Duodenal mucosa (tissue), 2 donors: ENCODE results near the gene PLEKHA5.
"Not testable (repeated sequence)": the region's sequence is repeated elsewhere in the genome, so short reads cannot be mapped to it uniquely, and the experiment has no call there.

Source experiments
- H3K27ac ChIP-seq: one replicate; pipeline ENCODE4 v1.7.0; 2013; ENCODE audit warnings: low read depth, low read length
- H3K27me3 ChIP-seq, 2 donors: one replicate each; pipeline ENCODE4 v1.7.0; 2013; ENCODE audit warnings: low read length in 2 of 2, control low read depth in 1 of 2; ENCODE audit not compliant: insufficient read depth in 2 of 2, control insufficient read depth in 1 of 2
- H3K36me3 ChIP-seq, 2 donors: one replicate each; pipeline ENCODE4 v1.7.0; 2013; ENCODE audit warnings: low read length in 2 of 2, control low read depth in 1 of 2; ENCODE audit not compliant: insufficient read depth in 2 of 2, control insufficient read depth in 1 of 2
- H3K4me1 ChIP-seq, 2 donors: one replicate each; pipeline ENCODE4 v1.7.0; 2013; ENCODE audit warnings: low read length in 2 of 2, control low read depth in 1 of 2; ENCODE audit not compliant: insufficient read depth in 2 of 2, control insufficient read depth in 1 of 2
- H3K4me3 ChIP-seq, 2 donors: one replicate each; pipeline ENCODE4 v1.7.0; 2013; ENCODE audit warnings: low read length in 2 of 2, low read depth in 1 of 2
- H3K9ac ChIP-seq, 2 donors: one replicate each; pipeline ENCODE4 v1.7.0; 2013; ENCODE audit warnings: low read length in 2 of 2, low read depth in 1 of 2
- H3K9me3 ChIP-seq, 2 donors: one replicate each; pipeline ENCODE4 v1.7.0; 2013; ENCODE audit warnings: low read length in 2 of 2, control low read depth in 1 of 2; ENCODE audit not compliant: control insufficient read depth in 1 of 2

Gene PLEKHA5

DNA sequence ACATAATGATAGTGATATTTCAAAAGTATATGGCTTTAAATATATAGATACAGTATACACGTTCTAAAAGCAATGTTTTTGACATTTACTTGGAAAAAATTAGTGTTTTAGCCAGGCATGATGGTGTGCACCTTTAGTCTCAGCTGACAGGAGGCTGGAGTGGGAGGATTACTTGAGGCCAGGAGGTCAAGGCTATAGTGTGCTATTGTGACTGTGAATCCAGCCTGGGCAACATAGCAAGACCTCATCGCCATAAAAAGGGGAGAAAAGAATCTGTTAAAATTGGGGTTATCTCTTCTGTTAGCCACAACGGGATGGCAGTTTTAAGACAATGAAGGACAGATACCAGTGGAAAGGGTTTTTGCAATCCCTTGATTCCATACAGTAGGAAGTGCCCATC lies 95.2 kb downstream of the PLEKHA5 start:
- no peak overlapping the region for H3K9ac ChIP-seq
- no peak overlapping the region for H3K4me3 ChIP-seq
- H3K27ac ChIP-seq: no peak overlapping the region
- H3K9me3 ChIP-seq: no peaks in the 10 kb centered on the region
- H3K4me1 ChIP-seq: no peaks in the 10 kb centered on the region
- H3K36me3 ChIP-seq: no peaks in the 10 kb centered on the region
- no peaks in the 10 kb centered on the region for H3K27me3 ChIP-seq

GRCh38 chr12:19227190-19227879 lies 97.8 kb downstream of the PLEKHA5 start:
- H3K4me1 ChIP-seq: no peaks in the 10 kb centered on the region
- H3K4me3 ChIP-seq: no peak overlapping the region
- no peaks in the 10 kb centered on the region for H3K9me3 ChIP-seq
- H3K9ac ChIP-seq: no peak overlapping the region
- H3K27ac ChIP-seq: no peak overlapping the region
- H3K27me3 ChIP-seq: no peaks in the 10 kb centered on the region
- no peaks in the 10 kb centered on the region for H3K36me3 ChIP-seq

DNA sequence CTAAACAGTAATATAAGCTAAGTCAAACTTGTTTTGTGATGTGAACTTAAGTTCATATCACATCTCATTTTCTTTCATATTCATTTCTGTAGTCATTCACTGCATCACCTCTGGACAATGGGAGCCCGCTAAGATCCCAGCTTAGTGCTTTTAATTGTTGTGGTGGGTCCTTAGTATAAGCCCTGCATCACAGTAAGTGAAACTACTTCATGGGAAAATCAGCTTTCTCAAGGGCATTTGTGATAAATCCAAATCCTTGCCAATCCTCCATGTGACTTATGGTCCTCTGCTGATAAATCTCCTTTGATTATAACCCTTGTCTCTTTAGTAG lies 98.3 kb downstream of the PLEKHA5 start:
- Histone ChIP-seq H3K9ac (no peak overlapping the region), H3K9me3 (no peaks in the 10 kb centered on the region), H3K4me3 (no peak overlapping the region), H3K36me3 (no peaks in the 10 kb centered on the region), H3K27me3 (no peaks in the 10 kb centered on the region), H3K4me1 (no peaks in the 10 kb centered on the region), H3K27ac (no peak overlapping the region)

DNA sequence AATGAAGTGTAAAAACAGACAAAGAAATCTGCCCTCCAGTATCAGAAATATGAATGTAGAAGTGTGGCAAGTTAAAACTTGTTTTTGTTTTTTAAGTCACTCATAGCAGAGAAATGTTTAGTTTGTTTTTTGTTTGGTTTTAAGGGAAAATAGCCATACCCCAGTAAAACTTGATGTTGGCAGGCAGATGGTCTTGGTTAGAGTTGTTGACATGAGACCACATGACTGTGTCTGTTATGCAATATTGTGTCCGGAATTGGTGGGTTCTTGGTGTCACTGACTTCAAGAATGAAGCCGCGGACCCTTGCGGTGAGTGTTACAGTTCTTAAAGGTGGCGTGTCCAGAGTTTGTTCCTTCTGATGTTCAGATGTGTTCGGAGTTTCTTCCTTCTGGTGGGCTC lies 99.5 kb downstream of the PLEKHA5 start:
- H3K9ac ChIP-seq, H3K27me3 ChIP-seq, H3K9me3 ChIP-seq, H3K27ac ChIP-seq, H3K36me3 ChIP-seq, H3K4me3 ChIP-seq, H3K4me1 ChIP-seq: not testable (repeated sequence)

DNA sequence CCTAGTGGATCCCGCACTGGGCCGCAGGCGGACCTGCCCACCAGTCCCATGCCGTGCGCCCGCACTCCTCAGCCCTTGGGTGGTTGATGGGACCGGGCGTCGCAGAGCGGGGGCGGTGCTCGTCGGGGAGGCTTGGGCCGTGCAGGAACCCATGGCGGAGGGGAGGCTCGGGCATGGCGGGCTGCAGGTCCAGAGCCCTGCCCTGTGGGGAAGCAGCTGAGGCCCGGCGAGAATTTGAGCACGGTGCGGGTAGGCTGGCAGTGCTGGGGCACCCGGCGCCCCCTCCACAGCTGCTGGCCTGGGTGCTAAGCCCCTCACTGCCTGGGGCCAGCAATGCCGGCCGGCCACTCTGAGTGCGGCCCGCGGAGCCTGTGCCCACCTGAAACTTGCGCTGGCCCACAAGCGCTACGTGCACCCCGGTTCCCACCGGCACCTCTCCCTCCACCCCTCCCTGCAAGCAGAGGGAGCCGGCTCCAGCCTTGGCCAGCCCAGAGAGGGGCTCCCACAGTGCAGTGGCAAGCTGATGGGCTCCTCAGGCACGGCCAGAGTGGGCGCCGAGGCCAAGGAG lies 100.8 kb downstream of the PLEKHA5 start:
- H3K9me3 ChIP-seq: no peaks in the 10 kb centered on the region
- no peaks in the 10 kb centered on the region for H3K36me3 ChIP-seq
- no peak overlapping the region for H3K4me3 ChIP-seq
- no peak overlapping the region for H3K27ac ChIP-seq
- no peak overlapping the region for H3K9ac ChIP-seq
- H3K27me3 ChIP-seq: no peaks in the 10 kb centered on the region
- peaks cover 0 to 8% of the 10 kb centered on the region in 2 donors for H3K4me1 ChIP-seq

DNA sequence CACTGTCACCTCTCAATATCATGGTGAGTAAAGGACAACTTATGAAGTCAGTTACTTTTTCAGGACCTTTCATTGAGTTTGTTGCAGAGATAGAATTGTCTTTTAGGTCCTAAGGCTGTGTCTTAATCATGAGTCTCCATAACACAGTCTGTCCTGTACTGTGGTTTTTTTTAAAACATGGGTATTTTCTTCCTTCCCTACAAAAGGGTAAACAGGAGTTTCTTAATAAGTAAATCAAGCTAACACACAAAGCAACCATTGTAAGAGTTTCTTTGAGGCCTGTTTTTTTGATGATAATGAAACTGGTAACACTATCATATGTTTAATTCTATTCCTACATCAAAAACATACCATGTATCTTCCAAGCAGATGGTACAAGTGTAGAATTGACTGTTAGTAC lies 101.4 kb downstream of the PLEKHA5 start:
- no peaks in the 10 kb centered on the region for H3K27me3 ChIP-seq
- no peaks in the 10 kb centered on the region for H3K36me3 ChIP-seq
- H3K27ac ChIP-seq: no peak overlapping the region
- no peak overlapping the region for H3K4me3 ChIP-seq
- peaks cover 0 to 13% of the 10 kb centered on the region in 2 donors for H3K4me1 ChIP-seq
- no peaks in the 10 kb centered on the region for H3K9me3 ChIP-seq
- no peak overlapping the region for H3K9ac ChIP-seq

DNA sequence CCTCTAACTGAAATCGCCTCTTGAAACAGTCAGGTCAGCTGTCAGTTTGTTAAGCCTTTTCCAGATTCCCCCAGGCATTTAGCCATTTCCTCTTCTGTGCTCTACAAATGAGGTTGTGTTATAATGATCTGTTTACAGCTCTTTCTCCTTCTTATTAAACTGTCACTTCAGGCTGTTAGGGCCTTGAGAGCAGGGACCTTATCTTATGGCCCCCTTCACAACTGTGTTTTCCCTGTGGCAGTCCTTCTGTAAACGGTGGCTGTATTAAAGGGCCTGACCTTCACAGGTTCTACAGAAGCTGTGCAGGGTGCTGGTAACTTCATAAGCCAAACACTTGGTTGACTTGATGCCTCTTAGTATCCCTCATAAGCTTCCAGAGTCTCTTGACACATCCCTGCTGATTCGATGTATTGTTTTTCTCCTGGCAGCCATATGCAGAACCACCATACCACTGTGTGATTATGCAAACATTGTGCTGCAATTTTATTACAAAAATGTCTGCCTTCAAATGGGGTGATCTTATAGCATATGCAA lies 104.7 kb downstream of the PLEKHA5 start:
- Histone ChIP-seq H3K4me3 (no peak overlapping the region), H3K4me1 (peaks cover 0 to 14% of the 10 kb centered on the region in 2 donors), H3K36me3 (no peaks in the 10 kb centered on the region), H3K9ac (no peak overlapping the region), H3K27me3 (no peaks in the 10 kb centered on the region), H3K27ac (no peak overlapping the region), H3K9me3 (no peaks in the 10 kb centered on the region)

GRCh38 chr12:19234981-19235871 lies 105.7 kb downstream of the PLEKHA5 start:
- Histone ChIP-seq H3K4me3 (no peak overlapping the region), H3K27me3 (no peaks in the 10 kb centered on the region), H3K4me1 (peaks cover 0 to 14% of the 10 kb centered on the region in 2 donors), H3K27ac (no peak overlapping the region), H3K9me3 (no peaks in the 10 kb centered on the region), H3K9ac (no peak overlapping the region), H3K36me3 (no peaks in the 10 kb centered on the region)

- no peaks in the 10 kb centered on the region for H3K9me3 ChIP-seq
- no peak overlapping the region for H3K9ac ChIP-seq
- peaks cover 0 to 14% of the 10 kb centered on the region in 2 donors for H3K4me1 ChIP-seq
- H3K4me3 ChIP-seq: no peak overlapping the region
- H3K27ac ChIP-seq: no peak overlapping the region
- H3K27me3 ChIP-seq: no peaks in the 10 kb centered on the region
- no peaks in the 10 kb centered on the region for H3K36me3 ChIP-seq
Observed at GRCh38 chr12:19236656-19237055, 107.1 kb downstream of the PLEKHA5 start.

GRCh38 chr12:19238540-19238939 lies 109.0 kb downstream of the PLEKHA5 start:
- peaks cover 0 to 14% of the 10 kb centered on the region in 2 donors for H3K4me1 ChIP-seq
- H3K9me3 ChIP-seq: no peaks in the 10 kb centered on the region
- no peaks in the 10 kb centered on the region for H3K27me3 ChIP-seq
- H3K9ac ChIP-seq: no peak overlapping the region
- H3K27ac ChIP-seq: no peak overlapping the region
- no peak overlapping the region for H3K4me3 ChIP-seq
- H3K36me3 ChIP-seq: no peaks in the 10 kb centered on the region
